GM10266 (cell line): ENCODE measurements around the gene SPEM1.

Experiments
- DNase-seq: peaks from one replicate; pipeline ENCODE4 v3.0.0; 2012; ENCODE audit errors: extremely low spot score
- TF ChIP-seq, protein P1 (sequence below): IDR thresholded peaks from 2 replicates; pipeline ENCODE4 v1.5.1; 2012; ENCODE audit warnings: mild to moderate bottlenecking, low read depth; ENCODE audit not compliant: control insufficient read depth, insufficient read depth; ENCODE audit errors: missing control alignments

The SPEM1 gene, protein sequence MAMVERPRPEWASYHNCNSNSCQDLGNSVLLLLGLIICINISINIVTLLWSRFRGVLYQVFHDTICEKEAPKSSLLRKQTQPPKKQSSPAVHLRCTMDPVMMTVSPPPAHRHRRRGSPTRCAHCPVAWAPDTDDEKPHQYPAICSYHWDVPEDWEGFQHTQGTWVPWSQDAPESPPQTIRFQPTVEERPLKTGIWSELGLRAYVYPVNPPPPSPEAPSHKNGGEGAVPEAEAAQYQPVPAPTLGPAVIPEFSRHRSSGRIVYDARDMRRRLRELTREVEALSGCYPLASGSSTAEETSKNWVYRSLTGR

DNA sequence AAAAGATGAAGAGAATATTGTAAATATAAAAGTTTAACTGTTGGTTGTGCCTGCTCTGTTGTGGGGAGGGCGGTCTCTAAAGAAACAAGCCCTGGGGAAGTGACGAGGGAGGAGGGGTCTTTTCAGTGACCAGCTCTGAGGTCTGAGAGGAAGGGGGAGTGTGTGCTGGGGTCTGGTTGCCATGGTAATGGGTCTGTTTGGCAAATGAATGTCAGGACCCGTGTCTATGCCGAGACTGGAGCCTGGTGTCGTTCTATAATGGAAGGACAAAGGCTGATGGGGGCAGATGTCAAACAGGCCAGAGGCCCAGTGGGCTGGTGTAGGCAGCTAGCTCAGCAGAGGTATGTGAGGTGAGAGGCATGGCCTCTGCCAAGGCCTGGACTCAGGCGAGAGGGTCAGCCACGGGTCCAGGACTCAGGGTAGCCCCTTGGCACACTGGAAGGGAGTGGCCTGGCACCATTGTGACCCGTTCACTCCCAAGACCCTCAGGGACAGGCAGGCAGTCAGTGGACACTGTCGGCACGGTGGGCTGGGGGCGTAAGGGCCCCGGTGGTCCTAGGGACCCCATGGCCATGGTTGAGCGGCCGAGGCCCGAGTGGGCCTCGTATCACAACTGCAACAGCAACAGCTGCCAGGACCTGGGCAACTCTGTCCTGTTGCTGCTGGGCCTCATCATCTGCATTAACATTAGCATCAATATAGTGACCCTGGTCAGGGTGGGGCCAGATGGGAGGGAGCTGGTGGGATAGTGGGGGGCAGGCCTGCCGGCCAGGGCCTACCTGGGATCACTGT is at the start of gene SPEM1:
TSS of gene SPEM1 (plus strand) at position 506 of the 792 bp plus-strand sequence. CDS start at position 567, 61 bp downstream.
- TF ChIP-seq, protein P1, sequence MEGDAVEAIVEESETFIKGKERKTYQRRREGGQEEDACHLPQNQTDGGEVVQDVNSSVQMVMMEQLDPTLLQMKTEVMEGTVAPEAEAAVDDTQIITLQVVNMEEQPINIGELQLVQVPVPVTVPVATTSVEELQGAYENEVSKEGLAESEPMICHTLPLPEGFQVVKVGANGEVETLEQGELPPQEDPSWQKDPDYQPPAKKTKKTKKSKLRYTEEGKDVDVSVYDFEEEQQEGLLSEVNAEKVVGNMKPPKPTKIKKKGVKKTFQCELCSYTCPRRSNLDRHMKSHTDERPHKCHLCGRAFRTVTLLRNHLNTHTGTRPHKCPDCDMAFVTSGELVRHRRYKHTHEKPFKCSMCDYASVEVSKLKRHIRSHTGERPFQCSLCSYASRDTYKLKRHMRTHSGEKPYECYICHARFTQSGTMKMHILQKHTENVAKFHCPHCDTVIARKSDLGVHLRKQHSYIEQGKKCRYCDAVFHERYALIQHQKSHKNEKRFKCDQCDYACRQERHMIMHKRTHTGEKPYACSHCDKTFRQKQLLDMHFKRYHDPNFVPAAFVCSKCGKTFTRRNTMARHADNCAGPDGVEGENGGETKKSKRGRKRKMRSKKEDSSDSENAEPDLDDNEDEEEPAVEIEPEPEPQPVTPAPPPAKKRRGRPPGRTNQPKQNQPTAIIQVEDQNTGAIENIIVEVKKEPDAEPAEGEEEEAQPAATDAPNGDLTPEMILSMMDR: no peak
- DNase-seq: no peak

DNA sequence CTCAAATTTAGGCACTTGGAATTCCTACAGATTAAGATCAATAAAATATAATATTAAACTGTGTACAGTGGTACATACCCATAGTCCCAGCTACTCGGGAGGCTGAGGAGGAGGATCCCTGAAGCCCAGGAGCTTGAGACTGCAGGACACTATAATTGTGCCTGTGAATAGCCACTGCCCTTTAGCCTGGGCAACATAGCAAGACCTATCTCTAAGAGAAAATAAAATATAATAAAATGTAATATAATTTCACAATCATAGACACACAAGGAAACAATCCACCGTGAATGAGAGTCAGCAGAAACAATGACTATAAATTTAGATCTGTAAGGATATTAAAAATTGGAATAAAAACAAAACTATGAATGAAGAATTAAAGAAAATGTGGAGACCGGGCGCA is 49.3 kb upstream of the SPEM1 start:
- TF ChIP-seq, protein P1: no peak
- no peak for DNase-seq

DNA sequence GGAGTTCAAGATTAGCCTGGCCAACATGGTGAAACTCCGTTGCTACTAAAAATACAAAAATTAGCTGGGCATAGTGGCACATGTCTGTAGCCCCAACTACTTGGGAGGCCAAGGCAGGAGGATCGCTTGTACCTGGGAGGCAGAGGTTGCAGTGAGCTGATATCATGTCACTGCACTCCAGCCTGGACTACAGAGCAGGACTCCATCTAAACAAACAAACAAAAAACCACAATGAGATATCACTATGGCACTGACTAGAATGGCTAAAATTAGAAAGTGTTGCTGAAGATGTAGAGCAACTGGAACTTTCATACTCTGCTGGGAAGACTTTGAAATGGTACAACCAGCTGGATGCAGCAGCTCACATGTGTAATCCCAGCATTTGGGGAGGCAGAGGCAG is 45.8 kb upstream of the SPEM1 start:
- TF ChIP-seq, protein P1: no peak
- DNase-seq: no peak

DNA sequence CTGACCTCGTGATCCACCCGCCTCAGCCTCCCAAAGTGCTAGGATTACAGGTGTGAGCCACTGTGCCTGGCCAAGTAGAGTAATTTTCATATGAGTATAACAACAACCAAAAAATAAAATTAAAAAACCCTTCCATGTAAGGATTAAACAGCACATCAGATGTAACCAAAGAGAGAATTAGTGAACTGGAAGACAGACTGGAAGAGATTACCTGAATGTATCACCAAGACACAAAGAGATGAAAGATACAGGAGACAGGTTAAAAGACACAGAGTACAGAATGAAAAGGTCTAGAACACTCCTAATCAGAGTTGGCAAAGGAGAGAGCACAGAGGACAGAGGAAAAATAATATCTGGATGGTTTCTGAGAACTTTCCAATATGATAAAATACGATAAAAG is 41.0 kb upstream of the SPEM1 start:
- TF ChIP-seq, protein P1: no peak
- DNase-seq: no peak

DNA sequence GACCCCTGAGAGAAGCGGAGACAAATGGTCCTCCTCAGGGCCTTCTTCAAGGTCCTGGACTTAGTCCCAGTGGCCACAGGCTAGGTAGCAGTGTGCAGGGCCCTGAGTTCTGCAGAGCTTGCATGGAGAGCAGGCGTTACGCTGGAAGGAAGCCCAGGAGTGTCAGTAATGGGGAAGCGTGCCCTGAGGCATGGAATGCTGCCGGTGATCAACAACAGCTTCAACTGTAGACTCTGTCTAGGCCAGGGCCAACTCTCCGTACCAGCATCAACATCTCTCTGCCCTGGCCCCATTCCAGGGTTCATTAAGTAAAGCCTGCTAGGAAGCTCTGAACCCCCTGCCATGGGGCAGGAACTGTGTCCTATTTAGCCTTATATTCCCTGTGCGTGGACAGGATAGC is 39.8 kb upstream of the SPEM1 start:
- TF ChIP-seq, protein P1: no peak
- no peak for DNase-seq

DNA sequence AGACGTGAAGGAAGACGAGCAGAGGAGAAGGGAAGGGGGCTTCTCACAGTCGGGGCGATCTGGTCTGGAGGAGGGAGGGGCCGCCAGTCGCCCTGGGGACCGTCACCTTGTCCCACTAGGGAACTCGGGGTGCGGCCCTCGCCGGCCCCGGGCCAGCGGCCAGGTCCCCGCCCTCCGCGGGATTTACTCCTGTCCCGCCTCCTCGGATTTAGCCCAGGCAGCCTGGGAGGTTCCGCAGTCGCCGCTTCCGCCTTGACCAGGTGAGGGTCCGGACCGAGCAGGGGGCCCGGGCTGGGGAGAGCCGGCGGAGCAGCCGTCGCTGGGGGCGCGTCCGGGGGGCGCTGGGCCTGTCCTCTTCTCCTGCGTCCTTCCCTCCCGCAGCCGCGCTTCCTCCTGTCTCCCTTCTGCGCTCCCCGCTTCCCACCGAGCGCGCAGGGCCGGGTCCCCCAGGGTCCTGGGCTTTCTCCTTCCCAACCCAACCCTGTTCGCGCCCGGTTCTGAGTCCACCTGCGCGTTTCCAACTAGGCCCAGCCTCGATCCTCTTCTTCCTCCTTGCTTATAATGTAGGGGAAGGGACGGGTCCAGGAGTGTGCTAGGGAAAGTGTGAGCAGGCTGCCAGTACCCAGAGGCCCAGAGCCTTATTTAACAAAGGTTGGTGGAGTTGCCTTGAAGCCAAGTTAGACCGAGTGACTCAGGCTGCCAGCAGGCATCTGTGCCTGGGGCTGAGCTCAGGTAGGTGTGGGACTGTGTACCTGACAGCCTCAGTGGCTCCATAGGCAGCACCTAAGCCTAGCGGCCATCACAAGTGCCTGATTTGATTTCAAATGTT is 39.1 kb upstream of the SPEM1 start, which contains the start of gene TNK1:
TSS of gene TNK1 (plus strand) at position 235 of the 829 bp plus-strand sequence. CDS start 1,838 bp downstream, outside the sequence.
- TF ChIP-seq, protein P1: no peak
- peak; percentile 27 for DNase-seq
